ENCODE results near the gene L3MBTL1.

Gene L3MBTL1

GRCh38 chr20:43590392-43591303 is 83.2 kb downstream of the L3MBTL1 start, which contains the start of gene IFT52:
Gene IFT52 (plus strand): TSS chr20:43590937. CDS start chr20:43594699, 3,762 bp downstream.
- peak within 1 kb of the TSS; percentile 75 for H3K4me3 ChIP-seq (ENCODE audit: low read depth, low read length)
- TF ChIP-seq CTCF (IDR thresholded peaks at IDR 0.05; ENCODE audit: low read depth, low read length): no peak
